Breast epithelium (tissue), 4 donors: ENCODE data around the gene D2HGDH. TPM values are rescaled to one million over a fixed set of nuclear protein-coding genes. Genes with fewer than 3 reads are reported as not detected.

Experiments
- DNase-seq, 2 donors: peaks; one replicate each; pipeline ENCODE4 v3.0.0-alpha.2; 2019; ENCODE audit warnings: low spot score in 2 of 2
- H3K27ac ChIP-seq, 2 donors: fragments of 200-600 bp; sonication (generic) in 1 of 2; one replicate each; pipeline ENCODE4 v1.5.1; 2016 to 2019; ENCODE audit warnings: mild to moderate bottlenecking in 1 of 2
- H3K27me3 ChIP-seq, 2 donors: fragments of 200-600 bp; sonication (generic) in 1 of 2; one replicate each; pipeline versions ENCODE4 v1.5.1 to v1.6.0; 2017 to 2019; ENCODE audit warnings: control low read depth in 1 of 2, mild to moderate bottlenecking in 1 of 2
- H3K36me3 ChIP-seq: fragments of 200-600 bp; one replicate; pipeline ENCODE4 v1.5.1; 2019
- H3K4me1 ChIP-seq, 2 donors: fragments of 200-600 bp; sonication (generic); one replicate each; pipeline ENCODE4 v1.5.1; 2016 to 2019; ENCODE audit warnings: control low read depth in 1 of 2
- H3K4me3 ChIP-seq, 3 donors: fragments of 200-600 bp; sonication (generic); 1 replicate in 2 of 3; 2 replicates in 1 of 3; pipeline ENCODE4 v1.5.1; 2016 to 2019; ENCODE audit warnings: mild to moderate bottlenecking in 3 of 3, moderate library complexity in 2 of 3
- H3K9me3 ChIP-seq, 2 donors: fragments of 200-600 bp; sonication (generic) in 1 of 2; one replicate each; pipeline ENCODE4 v1.5.1; 2016 to 2019; ENCODE audit warnings: control low read depth in 1 of 2
- POLR2A ChIP-seq: fragments of 450-650 bp; IDR thresholded peaks from one replicate; pipeline ENCODE4 v1.6.1; 2016; ENCODE audit warnings: antibody characterized with exemption, mild to moderate bottlenecking, moderate library complexity
- POLR2AphosphoS5 ChIP-seq, 3 donors: sonication (generic); formaldehyde crosslinking; IDR thresholded peaks; one replicate each; pipeline ENCODE4 v1.6.1; 2017; ENCODE audit warnings: antibody characterized with exemption in 3 of 3
- intact Hi-C: fragments of 100-400 bp; cut with DNase I; formaldehyde crosslinking; loops from one replicate; pipeline ENCODE4 v1.15.1; 2023; ENCODE audit warnings: low total_unique reads
- total RNA-seq, 3 donors: library from RNA; depleted of rRNA; stranded (reverse); fragments of >200 nt; gene quantifications; one replicate each; pipeline ENCODE4 v1.1.0, GENCODE V29; 2016
- TF ChIP-seq, protein P1 (sequence below), 3 donors: fragments of 450-650 bp; IDR thresholded peaks; one replicate each; pipeline ENCODE4 v1.5.1; 2016 to 2017; ENCODE audit warnings: antibody characterized with exemption in 3 of 3, mild to moderate bottlenecking in 3 of 3, moderate library complexity in 3 of 3

The D2HGDH gene
- total RNA-seq, 3 donors from 2014 or later = 16.3 to 29.2 (median 22.2) TPM

DNA sequence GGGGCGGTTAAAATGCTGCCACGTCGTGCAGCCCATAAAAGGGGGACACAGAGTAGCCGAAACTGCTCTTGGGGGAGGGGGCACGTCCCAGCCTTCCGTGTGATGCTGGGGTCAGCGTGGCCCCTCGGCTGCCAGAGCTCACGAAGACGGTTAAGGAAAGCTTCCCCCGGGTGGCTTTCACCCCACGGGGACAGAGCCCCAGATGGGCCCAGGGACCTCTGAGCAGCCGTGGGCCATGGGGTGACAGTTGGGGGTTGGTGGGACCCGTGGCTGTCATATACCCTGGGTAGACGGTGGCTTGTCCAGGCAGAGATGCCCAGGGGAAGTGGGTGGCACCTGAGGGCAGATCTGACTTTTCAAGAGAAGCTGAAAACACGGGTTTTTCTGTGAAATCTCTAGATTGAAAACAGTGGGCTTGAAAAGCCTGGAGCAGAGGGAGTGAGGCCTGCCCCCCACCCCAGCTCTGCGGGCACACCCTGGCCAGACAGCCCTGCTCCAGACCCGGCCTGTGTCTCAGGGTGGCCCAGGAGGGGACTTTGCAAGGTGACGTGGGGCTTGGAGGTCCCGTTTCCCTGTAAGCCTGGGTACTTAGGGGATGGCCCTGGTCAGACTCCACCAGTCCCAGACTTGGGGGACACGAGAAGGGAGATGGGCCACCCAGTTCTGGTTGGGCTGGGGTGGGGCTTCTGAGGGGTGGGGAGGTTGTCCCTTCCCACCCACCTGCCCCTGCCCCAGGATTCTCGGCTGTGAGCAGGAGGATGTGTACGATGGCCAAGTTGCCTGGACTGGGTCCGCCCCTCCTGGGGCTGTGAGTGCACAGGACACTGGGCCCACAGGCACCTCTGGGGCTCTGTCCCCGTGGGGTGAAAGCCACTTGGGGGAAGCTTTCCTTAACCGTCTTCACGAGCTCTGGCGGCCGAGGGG is 75.2 kb downstream of the D2HGDH start:
- H3K9me3 ChIP-seq = no peaks in the 10 kb centered on the region
- peaks cover 0 to 10% of the 10 kb centered on the region in 2 donors for H3K27me3 ChIP-seq
- H3K4me1 ChIP-seq = no peaks in the 10 kb centered on the region
- no peak for DNase-seq
- no peak overlapping the region for H3K4me3 ChIP-seq
- H3K36me3 ChIP-seq = no peaks in the 10 kb centered on the region
- no peak overlapping the region for H3K27ac ChIP-seq
- intact Hi-C loops = no loop called here
- TF ChIP-seq POLR2A = no peak
- TF ChIP-seq, protein P1, sequence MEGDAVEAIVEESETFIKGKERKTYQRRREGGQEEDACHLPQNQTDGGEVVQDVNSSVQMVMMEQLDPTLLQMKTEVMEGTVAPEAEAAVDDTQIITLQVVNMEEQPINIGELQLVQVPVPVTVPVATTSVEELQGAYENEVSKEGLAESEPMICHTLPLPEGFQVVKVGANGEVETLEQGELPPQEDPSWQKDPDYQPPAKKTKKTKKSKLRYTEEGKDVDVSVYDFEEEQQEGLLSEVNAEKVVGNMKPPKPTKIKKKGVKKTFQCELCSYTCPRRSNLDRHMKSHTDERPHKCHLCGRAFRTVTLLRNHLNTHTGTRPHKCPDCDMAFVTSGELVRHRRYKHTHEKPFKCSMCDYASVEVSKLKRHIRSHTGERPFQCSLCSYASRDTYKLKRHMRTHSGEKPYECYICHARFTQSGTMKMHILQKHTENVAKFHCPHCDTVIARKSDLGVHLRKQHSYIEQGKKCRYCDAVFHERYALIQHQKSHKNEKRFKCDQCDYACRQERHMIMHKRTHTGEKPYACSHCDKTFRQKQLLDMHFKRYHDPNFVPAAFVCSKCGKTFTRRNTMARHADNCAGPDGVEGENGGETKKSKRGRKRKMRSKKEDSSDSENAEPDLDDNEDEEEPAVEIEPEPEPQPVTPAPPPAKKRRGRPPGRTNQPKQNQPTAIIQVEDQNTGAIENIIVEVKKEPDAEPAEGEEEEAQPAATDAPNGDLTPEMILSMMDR (IDR thresholded peaks at IDR 0.05) = no peak
- TF ChIP-seq POLR2AphosphoS5 (IDR thresholded peaks at IDR 0.05) = no peak

DNA sequence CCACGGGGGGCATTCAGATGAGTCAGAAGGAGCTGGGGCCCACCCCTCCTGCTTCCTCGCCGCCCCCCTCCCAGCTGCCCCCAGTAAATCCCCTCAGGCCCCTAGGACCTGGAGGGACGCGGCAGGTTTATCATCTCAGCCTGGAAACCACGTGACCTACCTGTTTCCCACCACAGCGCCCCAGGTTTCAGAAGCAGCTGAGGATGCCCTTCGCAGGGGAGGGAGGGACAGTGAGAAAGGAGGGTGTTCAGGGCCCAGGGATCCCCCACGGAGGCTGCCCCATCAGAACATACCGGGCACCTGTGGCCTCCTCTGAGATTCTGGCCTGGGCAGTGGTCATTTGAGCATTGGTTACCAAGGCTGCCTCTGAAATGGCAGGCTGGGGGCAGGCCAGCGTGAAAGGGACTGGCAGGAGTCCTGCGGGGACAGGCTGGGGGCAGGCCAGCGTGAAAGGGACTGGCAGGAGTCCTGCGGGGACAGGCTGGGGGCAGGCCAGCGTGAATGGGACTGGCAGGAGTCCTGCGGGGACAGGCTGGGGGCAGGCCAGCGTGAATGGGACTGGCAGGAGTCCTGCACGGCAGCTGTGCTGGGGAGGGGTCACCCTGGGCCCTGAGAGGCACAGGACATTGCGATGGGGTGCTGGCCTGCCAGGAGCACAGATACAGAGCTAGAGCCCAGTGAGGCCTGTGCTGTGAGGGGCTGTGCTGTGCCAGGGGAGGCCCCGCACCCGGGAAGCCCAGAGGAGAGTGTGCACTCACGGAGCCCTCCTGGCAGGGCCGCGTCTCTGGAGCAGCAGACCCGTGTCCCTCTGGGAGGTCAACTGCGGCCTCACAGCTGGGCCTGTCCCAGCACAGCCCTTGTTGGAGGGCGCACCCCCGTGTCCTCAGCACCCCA is 76.1 kb downstream of the D2HGDH start:
- Histone ChIP-seq H3K36me3 (no peaks in the 10 kb centered on the region), H3K27me3 (peaks cover 0 to 12% of the 10 kb centered on the region in 2 donors), H3K4me1 (no peaks in the 10 kb centered on the region), H3K4me3 (no peak overlapping the region), H3K9me3 (no peaks in the 10 kb centered on the region), H3K27ac (no peak overlapping the region)
- intact Hi-C loops = no loop called here
- TF ChIP-seq POLR2A = no peak
- TF ChIP-seq, protein P1 (IDR thresholded peaks at IDR 0.05) = no peak
- TF ChIP-seq POLR2AphosphoS5 (IDR thresholded peaks at IDR 0.05) = no peak
- no peak for DNase-seq

DNA sequence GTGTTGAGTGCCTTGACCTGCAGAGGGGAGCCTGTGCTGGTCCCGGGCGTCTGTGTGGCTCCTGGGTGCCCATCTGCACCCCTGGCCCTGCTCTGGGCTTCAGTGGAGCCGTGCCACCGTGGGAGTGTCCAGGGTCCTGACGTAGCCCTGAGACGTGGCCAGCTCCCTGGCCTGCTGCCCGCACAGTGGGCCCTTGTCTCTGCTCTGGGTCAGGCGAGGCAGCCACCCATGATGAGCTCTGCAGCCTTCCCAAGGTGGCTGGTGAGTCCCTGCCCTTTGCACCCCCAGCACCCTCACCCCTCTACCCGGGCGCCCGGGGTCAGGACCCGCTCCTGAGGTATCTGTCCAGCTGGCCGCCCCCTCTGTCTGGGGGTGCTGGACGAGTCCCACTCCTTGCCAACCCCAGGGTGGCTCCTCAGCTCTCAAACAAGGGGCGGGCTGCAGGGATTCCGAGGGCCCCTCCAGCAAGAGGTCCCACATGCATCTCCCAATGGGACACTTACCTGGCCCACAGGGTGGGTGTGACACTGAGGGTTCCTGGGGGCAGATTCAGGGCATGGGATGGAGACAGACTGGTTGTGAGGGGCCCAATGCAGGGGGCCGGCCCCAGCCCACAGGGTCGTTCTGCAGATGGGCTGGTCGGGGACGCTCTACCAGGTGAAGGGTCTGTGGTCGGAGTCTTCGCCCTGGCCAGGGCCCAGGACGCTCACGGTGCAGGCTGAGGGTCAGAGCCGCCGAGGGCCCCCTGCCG is 76.9 kb downstream of the D2HGDH start:
- H3K4me1 ChIP-seq = no peaks in the 10 kb centered on the region
- DNase-seq = no peak
- H3K36me3 ChIP-seq = no peaks in the 10 kb centered on the region
- peaks cover 0 to 20% of the 10 kb centered on the region in 2 donors for H3K27me3 ChIP-seq
- H3K27ac ChIP-seq = no peak overlapping the region
- H3K9me3 ChIP-seq = no peaks in the 10 kb centered on the region
- intact Hi-C loops = no loop called here
- TF ChIP-seq, protein P1 (IDR thresholded peaks at IDR 0.05) = no peak
- TF ChIP-seq POLR2AphosphoS5 (IDR thresholded peaks at IDR 0.05) (no peak), POLR2A (no peak)
- H3K4me3 ChIP-seq = no peak overlapping the region

DNA sequence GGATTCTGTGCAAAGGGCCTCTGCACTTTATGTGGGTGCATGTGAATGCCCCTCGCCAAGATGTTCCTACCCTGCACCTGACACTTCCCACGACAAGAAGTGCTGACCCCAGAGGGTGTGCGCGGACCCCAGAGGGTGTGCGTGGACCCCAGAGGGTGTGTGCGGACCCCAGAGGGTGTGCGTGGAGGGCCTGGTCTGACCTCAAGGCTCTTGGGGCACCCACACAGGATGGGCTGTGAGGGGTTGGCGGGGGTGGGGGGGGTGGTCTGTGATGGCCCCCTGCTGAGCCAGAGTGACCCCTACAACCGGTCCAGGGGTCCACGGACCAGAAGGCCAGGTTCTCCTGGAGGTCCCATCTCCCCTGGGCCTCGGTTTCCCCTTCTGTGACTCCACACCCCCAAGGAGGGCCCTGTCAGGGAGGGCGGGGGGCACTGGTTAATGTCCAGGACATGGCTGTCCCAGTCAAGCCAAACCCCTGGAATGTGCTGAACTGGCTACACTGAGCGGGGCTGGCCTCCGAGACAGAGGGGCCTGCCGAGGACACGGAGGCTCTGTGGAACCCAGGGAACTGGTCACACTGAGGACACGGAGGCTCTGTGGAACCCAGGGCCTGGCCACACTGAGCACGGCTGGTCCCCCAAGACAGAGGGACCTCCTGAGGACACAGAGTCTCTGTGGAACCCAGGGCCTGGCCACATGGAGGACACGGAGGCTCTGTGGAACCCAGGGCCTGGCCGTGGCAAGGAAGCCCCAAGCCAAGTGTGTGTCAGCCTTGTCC is 77.7 kb downstream of the D2HGDH start:
- Histone ChIP-seq H3K27ac (no peak overlapping the region), H3K4me1 (no peaks in the 10 kb centered on the region), H3K36me3 (no peaks in the 10 kb centered on the region), H3K4me3 (no peak overlapping the region), H3K27me3 (peaks cover 0 to 28% of the 10 kb centered on the region in 2 donors), H3K9me3 (no peaks in the 10 kb centered on the region)
- intact Hi-C loops = no loop called here
- no peak for DNase-seq
- TF ChIP-seq POLR2A (no peak), POLR2AphosphoS5 (IDR thresholded peaks at IDR 0.05) (no peak)
- TF ChIP-seq, protein P1 (IDR thresholded peaks at IDR 0.05) = no peak
